HG02759 (cell line): ENCODE measurements around the gene UBE2E3.

Experiments
- ATAC-seq: cut with Tn5 transposase; IDR thresholded peaks from one replicate; pipeline ENCODE4 v1.9.1; 2021; ENCODE audit warnings: mild to moderate bottlenecking, moderate library complexity; ENCODE audit not compliant: unreplicated experiment

Gene UBE2E3

DNA sequence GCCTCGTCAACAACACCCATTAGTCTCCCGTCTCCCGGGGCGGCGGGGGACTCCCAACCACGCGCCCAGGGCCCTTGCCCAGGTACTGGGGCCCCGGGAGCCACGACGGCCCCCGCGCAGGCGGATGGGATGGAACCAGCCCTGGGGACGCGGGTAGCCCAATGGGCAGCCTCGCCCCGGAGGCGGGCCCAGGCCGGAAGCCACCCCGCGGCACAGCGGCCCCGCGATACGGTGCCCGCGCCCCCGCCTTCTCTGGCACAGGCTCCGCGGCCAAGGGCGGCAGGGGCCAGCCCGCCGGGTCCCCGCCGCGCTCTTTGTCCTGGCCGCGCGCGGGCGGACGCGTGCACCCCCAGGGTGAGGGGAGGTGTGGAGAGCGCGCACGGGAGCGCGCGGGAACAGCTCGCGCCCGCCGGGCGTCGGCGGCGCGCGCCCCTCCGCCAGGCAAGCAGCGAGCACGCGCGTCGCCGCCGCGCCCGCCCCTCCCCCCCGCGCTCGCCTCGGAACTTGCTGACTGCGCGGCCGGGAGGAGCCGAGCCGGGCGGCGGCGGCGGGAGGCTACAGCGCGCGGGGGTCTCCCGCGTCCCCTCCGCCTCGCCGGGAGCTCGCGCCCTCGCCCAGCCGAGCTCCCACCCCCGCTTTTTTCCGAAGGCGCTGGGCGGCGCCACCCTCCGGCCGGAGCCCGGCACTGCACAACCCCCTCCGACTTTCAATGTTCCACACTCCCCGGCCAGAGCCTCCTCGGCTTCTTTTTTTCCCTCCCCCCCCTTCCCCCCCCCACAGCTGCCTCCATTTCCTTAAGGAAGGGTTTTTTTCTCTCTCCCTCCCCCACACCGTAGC, at the start of gene UBE2E3:
UBE2E3 (plus strand) TSS at position 500 of the 837 bp plus-strand sequence. CDS start 1,438 bp downstream, outside the sequence.
- ATAC-seq = peak; percentile 80

DNA sequence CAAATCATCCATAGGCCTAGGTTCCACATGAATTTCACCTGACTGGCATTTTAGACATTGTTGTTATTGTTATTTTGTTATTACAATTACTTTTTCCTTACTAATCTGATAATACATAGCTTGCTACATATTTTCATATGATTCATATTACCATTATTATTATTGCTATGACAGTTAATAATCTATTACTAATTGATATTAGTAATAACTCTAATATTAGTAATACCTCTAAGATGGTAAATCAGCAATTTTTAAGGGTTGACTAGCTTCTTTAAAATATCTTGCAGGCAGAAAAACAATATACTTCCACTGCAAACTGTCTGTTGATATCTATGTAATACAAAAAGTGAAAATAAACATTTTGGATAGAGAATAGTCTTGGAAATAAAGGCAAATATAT, 48.6 kb upstream of the UBE2E3 start:
- ATAC-seq = no peak

DNA sequence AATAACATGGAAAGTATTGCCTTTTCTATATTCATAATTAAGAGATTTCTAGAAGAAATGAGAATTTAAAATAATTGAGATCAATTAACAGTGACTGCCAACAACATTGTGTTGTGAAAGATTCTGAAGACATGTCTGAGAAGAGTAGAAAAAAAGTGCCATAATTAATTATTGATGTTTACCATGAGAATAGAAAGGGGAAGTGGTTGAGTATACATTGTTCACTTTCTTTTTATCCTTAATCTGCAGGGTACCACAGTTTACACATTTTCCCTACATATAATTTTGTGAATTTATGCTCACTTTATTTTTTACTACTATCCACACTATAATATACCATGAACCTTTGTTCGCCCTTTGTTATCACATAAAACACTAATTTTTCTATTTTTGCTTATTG, 47.1 kb upstream of the UBE2E3 start:
- ATAC-seq = no peak

DNA sequence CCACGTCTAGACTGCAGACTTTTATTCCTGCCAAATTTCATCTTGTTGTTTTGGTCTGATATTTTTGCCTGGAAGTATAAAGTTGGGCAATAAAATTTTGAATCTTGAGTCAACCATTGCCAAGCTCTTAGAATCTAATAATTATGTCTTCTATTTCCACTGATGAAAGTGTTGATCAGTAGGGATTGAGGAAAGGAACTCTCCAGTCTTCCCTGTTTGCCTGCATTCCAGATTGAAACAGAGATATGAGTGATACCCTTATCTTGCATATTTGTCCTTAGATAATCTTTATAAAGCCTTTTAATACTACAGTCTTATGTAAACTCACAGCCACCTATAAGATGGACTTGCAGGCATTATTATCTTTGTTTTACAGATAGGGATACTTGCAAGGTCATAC, 45.5 kb upstream of the UBE2E3 start:
- no peak for ATAC-seq

DNA sequence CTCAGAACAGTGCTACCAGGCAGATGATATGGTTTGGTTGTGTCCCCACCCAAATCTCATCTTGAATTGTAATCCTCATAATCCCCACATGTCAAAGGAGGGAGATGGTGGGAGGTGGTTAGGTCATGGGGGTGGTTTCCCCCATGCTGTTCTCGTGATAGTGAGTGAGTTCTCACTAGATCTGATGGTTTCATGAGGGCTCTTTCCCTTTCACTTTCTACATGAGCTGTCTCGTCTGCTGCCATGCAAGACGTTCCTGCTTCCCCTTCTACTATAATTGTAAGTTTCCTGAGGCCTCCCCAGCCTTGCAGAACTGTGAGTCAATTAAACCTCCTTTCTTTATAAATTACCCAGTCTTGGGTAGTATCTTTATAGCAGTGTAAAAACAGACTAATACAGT, 42.9 kb upstream of the UBE2E3 start:
- peak; percentile 83 for ATAC-seq

DNA sequence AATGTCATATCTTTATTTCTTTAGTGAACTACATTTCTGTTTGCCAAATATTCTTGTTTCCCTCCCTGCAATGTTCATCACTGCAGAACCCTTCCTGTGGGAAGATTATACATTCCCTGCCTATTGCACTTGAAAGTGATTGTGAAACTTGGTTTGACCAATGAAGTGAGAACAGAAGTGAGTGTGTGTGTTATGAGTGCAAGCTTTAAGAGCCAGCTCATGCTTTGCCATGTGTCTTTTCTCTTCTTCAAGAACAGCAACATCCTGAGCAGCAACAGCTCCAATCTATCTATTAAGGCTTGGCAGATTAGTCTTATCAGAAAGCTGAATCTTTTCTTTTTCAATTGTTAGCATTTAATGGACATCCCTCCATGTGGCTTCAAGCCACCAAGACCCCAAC, 42.0 kb upstream of the UBE2E3 start:
- ATAC-seq = peak; percentile 33

DNA sequence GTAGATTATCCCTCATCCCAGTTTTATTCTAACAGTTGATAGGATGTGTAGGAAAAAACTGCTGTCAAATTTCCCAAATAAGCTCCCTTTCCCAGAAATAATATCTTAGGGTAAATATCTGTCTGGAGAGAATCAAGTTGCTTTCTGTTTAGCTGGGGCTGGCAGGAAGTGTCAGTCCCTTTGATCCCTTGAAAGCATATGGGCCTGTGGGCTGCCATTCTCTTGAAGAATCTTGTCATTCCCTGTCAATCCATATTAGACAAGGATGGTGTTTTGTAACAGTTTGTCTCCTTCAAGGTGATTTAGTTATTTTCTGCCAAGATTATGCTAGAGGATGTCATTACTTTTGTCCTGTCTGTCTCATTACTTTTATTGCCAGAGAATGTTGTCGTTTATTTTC, 37.1 kb upstream of the UBE2E3 start:
- no peak for ATAC-seq

DNA sequence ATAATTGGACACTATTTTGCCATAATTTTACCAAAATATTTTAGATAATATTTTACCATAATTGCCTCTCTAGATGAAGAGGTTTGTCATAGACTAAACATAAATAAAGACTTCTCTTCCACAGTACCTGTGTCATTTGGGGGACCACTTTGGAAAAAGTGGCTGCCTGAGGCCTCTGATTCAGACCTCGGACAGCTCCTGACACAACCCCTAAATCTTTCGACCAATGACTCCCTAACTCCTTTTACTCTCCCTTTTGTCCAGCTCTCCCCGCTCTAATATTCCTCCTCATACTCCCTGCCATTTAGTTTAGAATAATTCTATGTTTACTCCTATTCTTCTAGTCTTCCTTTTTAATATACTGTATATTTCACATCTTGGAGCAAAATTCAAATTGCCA, 36.0 kb upstream of the UBE2E3 start:
- ATAC-seq = no peak

DNA sequence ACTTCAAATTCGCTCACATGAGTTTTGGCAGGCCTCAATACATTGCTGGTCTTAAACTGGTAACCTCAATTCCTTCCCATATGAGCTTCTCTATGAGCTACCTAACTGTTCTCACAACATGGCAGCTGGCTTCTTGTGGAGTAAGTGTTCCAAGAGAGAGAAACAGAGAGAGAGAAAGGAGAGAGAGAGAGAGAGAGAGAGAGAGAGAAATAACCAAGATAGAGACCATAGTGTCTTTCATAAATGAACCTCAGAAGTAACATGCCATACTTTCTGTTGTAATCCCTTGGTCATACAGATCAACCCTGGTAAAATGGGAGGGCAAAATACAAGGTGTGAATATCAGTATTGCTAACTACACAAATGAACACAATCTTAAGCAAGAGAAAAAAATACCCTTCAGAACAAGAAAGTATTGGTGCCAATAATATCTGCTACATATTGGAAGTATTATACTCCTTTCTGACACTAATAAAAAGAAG, 33.2 kb upstream of the UBE2E3 start:
- ATAC-seq = no peak

DNA sequence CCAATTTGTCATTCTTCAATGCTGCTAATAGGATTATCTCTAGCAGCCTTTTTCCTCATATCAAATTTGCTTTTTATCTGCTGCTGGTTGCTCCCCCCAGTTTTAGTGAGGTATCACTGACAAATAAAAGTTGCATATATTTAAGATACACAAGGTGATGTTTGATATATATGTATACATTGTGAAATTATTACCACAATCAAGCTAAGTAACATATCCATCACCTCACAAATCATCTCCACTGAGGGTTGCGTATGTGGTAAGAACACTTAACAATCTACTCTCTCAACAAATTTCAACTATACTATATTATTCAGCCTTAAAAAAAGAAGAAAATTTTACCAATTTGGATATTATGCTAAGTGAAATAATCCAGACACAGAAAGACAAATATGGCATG, 30.5 kb upstream of the UBE2E3 start:
- ATAC-seq = no peak

DNA sequence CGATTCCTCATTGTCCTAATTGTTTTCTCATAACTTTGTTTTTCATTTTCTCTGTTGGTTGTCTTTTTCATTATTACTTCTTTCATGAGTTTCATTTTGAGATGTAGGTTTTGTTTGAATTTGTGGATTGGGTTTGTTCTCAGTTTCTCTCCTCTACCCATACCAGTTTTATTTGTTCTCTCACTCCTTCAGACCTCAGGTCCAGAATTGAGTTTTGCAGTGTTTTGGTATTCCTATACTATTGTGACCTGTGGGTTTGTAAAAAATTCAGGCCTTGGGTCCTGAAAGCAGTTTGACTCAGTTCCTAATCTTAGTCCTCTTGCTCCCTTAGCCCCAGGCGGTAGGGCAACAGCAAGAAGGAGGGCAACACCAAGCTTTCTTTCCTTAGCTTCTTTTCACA, 28.3 kb upstream of the UBE2E3 start:
- no peak for ATAC-seq

DNA sequence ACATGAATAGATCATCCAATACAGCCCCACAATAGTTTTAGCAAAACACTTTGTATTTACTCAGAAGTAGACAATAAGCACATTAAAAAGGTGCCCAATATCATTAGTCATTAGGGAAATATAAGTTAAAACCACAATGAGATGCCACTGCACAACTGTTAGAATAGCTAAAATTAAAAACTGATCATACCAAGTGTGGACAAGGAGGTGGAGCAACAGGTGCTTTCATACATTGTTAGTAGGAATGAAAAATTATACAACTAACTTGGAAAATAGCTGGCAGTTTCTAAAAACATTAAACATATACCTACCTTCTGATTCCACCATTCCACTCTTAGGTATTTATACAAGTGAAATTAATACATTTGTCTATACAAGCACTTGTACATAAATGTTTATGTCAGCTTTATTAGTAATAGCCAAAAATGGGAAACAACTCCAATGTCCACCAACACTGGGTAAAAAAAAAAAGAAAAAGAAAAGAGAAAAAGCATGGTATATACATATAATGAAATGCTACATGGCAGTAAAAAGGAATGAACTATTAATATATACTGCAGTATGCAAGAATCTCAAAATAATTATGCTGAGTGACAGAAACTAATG, 27.6 kb upstream of the UBE2E3 start:
- ATAC-seq = no peak

DNA sequence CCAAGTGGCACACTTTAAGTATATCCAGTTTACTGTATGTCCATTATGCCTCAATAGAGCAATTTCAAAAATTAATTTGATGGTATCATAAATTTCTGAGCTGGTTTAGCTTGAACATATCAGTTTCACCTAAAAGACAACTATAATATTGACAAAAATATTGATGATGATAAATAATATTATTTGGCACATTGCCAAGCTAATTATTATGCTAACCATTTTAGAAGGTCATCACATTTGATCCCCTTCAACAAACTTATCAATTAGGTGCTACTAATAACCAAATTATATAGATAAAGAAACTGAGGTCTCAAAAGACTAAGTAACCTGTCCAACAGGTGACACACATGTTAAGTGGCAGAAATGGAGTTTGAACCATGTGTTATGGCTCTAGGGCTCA, 26.9 kb upstream of the UBE2E3 start:
- ATAC-seq = no peak

DNA sequence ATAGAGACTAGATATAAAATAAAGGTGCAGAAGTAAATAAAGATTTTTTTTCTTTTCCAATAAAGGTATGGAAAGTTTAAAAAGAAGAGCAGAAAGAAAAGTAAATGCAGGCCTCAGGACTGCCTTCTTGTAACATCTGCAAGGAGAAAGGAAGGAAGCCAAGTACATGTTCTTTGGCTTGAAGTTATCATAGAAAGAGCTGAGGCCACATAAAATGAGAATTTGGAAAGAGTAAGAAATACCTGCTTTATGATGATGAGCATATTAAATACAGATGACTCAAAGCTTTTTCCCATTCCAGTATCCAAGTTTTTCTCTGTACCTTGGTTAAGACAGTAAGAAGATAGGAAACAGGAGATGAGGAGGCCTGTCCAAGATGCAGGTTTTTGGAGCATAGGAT, 25.3 kb upstream of the UBE2E3 start:
- no peak for ATAC-seq

DNA sequence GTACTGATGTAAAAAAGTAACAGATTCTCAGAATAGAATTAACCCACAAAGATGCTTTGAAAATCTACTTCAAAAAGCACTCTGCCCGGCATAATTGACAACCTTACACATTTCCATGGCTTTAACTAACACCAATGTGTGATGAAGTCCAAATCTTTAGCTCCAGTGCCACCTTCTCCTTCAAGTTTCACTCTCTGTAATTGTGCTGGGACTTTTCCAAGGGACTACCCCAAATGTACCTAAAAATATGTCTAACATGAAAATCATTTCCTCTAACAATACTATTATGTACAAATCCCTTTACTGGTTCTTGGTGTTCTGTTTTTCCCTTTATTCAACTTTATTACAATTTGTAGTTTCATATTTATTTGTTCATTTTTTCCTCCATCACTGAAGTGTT, 20.6 kb upstream of the UBE2E3 start:
- ATAC-seq = no peak

DNA sequence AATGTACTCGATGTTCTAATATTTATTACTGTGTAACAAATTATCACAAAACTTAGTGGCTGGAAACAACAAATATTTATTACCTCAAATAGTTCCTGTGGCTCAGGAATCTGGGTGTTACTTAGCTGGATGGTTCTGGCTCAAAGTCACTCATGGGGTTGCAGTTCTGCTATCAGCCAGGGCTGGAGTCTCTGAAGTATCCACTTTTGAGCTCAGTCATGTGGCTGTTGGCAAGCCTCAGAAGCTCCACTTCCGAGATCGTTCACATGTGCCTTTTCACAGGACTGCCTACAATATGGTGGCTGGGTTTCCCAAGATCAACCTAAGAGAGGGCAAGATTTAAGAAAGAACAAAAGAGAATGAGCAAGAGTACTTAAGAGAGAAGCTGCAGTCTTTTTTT, 19.4 kb upstream of the UBE2E3 start:
- no peak for ATAC-seq

DNA sequence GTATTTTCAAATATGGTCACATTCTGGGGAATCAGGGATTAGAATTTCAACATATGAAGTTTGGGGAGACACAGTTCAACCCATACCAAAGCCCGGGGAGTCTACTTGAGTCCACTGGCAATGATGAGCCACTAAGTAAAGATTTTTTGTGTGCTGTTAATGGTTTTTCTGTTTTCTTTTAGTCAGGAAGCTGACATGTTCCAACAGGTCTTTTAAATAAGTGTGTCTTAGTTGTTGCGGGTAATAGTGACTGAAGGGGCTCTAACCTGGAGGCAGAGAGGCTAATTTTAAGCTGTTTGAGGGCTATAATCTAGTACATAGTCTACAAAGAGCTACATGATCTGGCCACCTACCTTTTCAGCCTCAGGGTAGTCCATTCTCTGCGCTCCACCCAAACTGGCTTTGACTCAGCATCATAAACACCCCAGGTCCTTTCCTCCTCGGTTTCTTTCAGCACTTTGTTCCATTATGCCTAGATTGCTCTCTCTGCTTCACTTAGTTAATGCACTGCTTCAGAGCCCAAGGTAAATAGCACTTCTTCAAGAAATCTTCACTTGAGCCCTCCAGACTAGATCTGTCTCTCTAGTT, 17.6 kb upstream of the UBE2E3 start:
- ATAC-seq = no peak

DNA sequence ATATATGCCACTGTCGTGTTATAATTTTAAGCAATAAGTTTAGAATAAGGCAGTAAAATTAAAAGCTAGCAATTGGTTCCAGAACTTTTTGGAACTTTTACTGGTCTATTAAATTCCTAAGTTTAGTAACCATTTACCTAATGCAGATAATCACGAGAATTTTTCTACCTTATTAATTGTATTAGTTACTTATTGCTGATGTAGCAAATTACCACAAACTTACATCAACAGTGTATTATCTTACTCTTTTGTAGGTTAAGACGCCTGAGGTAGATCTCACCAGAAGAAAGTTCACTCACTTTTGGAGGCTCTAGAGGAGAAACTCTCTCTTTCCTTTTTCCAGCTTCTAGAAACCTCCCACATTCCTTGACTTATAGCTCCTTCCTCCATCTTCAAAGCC, 14.0 kb upstream of the UBE2E3 start:
- no peak for ATAC-seq

DNA sequence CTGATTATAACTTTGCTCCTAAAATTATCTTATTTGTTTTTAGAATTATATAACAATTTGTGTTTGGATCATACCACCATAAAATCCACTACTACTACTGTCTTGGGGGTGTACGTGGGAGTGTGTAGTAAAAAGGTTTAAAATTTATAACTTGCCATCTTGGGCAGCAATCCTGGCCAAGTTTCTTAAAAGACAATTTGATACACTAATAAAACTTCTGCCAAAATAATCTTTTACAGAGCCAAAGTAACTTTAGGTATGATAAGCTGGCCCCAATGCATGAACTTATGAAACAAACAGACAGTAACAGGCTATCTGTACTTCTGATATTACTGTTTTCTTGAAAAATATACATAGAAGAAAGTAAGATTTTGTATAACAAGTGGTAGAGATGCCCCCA, 11.3 kb upstream of the UBE2E3 start:
- ATAC-seq = no peak

DNA sequence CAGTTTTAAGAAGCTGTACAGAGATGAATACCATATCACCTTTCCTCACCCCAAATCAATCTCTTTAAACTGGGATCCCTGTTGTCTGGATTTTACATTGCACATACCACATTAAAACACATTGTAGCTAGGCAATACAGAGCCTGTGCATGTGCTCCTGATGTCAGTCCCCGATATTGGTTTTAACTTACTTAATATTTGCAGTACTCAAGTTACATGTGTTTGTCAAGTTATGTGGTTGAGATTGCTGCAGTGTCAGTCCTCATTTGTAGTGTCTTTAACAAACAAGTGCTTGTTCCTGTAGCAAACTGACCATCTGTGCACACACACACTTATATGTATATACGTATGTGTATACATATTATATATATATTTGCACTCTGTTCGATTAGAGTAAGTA, 10.4 kb upstream of the UBE2E3 start:
- ATAC-seq = no peak

DNA sequence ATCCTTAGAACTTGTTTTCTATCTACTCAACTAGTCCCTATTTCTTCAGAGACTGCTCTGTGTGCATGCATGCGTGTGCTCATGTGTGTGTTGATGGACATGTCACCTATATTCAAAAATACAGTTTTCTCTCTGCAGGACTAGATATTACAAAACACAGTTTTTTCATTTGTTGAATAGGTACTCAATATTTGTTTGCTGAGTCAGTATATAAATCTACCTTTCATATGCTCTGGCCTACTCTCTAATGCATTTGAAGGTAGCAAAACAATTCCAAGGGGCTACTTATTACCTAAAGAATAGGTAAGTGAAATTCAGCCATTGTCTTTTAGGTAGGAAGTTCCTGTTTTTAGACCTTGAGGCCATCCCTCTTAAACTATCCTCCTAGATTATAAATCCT, 8.6 kb upstream of the UBE2E3 start:
- no peak for ATAC-seq

DNA sequence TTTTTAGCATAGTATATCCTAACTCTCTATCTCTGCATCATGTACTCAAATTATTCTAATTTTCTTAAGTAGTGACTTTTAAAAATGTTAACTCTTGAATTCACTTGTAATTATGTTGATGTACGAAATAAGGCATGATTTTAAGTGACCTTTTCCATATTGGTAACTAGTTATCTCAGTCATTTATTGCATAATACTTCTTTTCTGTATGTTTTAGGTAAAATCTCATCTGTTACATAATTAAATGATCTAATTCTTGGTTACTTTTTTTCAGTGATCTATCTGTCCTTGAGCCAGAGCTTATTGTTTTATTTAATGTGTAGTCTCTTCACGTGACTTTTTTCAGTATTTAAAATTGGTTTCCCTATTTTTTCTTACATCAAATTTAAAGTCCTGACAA, 4.8 kb upstream of the UBE2E3 start:
- no peak for ATAC-seq
